ENCODE measurements around the gene CYP26B1.
A peak's percentile ranks its signal among the peaks of the same experiment; 100 is the strongest.

CYP26B1 gene

DNA sequence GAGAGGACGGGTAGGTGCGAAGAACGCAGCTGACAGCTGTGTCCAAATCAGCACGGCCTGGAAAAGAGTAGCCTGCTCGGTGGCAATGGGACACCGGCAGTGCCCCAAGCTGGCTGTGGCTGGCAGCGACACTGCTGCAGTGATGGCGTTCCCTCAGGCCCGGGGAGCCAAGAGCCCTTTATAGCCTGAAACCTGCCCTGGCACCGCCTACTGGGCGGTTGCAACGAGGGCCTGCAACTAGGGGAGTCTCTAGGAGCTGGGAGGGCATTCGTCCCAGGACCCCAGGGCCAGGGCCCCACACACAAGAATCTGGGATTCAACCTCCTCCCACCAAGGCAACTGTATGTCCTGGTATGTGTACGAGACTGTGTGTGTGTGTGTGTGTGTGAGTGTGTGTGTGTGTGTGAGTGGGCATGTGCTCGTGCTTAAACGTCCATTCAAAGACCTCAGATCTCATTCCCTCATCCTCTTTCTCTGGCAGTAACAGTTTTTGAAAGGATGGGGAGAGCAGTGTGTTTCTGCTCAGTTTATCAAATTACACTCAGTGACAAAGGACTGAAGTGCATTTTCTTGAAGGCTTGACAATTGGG, 6.8 kb upstream of the CYP26B1 start:
- DNase-seq, result no peak

DNA sequence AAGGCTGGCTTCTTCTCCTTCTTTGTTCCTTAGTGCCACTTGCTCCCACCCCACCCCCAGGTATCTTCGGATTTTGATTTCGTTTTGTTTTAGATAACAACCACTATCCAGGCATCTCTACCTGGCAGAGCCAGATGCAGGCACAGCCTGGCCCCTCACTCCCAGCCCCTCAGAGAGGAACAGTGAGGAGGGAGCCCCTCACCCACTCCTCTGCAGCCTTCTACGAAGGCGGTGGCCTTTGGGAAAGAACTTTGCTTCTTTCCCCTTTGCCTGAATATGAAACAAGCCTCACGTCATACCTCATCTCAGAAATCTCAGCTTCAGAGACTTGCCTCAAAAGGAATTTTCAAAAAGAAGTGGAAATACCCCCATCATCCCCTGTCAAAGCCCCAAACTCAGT, 6.3 kb upstream of the CYP26B1 start:
- DNase-seq, result no peak

DNA sequence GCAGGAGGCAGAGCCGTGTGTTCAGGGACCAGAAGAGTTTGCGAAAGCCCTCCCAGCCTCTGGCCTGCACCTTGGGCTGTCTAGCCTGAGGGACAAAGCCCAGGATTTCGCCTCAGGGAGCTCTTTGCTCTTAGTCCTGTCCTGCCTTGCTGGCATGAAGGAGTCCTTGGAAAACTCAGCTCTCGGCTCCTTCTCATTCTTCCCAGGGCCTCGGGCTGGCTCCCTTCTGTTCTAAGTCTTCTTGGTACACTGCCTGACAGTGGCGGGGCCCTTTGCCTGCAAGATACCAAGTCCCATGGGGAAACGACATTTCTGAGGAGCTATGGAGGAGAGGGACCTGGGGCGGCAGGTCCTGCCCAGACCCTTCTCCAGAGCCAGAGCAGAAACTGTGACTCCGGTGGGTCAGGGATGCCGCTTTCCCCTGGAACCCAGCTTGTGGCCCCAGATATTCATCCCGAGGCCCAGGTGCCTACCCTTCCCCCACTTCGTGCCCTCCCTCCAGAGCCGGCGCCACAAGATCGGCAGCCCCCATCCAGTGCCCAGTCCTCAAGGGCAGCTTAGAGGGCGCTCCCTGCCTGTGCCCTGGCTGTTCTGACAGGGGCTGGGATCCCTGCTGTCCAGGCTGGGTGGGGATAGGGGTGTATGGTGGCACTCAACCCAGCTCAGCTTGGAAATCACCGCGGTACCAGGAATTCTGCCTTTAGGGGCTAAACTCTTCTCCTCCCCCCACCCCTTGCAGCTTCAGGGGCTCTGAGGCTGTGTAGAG, 5.5 kb upstream of the CYP26B1 start:
- DNase-seq, result no peak

DNA sequence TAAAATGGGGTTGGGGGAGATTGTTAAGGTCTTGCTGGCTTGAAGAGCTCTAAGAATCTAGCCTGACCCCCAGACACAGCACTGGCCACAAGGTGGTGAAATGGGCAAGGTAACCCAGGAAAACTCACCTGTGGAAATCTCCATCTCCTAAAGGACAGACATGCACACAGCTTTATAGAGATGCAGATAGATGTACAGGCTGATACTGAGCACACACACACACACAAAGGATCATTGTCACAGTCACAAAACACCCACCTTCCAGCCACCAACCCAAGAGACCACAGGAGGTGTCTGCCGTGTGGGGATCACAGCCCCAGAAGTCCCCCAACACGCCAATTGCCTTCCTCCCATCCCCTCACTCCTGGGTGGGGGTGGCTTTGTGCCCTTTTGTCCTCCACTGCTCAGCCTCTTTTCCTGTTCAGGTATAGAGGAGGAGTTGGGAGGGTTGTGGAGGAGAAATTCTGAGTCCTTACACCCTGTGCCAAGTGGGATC, 3.2 kb upstream of the CYP26B1 start:
- no peak for DNase-seq

DNA sequence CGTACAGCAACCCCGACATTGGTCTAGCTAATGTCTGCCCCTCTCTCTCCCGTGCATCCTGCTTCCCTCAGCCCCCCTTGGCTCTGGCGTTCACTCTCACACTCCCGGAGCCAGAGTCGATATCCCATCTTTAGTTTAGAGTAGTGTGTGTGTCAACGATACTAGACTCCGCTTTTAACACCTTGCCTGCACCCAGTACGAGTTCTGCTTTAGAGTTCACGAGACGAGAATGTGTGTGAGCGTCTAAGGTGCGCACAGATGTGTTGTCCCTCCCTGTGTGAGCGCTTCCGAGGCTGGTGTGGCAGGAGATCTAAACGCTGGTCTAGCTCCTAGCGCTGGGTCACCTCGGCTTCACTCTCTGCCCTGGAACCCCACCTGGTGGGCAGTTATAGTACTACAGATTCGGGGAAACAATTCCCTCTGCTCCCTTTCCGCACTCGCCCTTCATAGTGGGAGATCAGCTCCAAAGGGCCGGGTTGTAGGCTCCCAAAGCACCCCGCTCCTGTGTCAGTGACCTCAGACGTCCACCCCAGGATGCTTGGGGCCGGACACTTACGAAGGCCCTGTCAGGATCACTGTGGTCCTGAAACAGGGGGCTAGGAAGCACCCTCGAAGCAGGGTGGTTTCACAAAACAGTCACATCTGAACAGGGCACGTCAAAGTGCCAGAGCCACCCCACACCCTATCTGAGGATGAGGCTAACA, 2.6 kb upstream of the CYP26B1 start:
- DNase-seq, result peak; percentile 85

DNA sequence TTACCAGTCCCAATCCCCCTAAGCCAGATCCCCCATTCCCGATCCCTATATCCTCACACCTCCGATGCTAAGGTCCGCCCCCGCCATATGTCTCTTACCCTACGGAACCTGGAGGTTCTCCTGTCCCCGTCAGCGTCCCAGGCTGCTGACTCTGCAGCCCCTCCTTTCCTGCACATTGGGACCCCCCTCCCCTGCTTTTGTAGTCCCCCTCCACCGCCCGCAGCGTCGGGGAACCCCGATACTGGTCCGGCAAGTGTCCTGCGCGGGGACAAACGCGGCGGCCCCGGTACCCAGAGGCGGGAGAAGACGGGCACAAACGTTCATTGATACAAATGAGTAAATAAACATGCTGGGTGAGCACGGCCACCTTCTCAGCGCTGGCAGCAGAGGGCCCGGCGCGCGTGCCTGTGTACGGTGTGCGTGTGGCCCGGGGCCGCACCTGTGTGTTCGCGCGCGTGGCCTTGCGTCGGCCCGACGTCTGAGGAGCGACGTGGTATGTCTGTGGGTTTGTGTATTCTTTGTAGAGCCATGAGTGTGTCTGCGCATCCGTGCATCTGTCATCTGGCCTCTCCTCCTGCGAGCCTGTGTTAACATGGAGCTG, 2.0 kb upstream of the CYP26B1 start:
- DNase-seq, result no peak

DNA sequence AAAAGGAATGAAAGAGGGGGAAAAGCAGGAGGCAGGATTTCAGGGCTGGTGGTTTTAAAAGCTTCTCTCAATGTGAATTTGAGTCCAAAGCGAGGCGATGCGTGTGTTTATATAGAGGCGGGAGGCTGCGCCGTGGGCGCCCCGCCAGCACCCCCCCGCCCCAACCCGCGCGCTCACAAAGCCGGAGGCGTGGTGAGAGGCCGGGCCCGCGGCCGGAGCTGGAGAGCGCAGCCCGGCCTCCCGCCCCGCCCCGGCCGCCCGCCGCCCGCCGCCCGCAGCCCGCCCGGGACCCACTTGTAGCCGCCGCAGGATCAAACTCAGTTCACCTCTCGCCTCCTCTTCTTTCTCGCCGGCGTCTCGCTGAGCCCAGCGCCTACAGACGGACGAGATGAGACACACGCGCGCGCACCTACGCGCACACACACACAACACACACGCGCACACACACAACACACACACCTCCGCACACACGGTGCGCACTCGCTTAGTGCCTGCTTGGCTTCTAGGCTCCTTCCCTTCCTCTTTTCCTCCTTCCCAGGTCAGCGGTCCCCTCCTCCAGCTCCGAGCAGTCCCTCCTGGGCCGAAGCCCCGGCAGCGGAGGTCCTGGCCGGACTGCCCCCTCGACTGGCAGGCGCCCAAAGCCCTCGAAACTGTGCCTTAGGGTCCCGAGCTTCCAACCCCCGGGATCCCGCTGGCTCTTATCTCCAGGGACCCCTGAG, 1.3 kb upstream of the CYP26B1 start:
- DNase-seq, result no peak

DNA sequence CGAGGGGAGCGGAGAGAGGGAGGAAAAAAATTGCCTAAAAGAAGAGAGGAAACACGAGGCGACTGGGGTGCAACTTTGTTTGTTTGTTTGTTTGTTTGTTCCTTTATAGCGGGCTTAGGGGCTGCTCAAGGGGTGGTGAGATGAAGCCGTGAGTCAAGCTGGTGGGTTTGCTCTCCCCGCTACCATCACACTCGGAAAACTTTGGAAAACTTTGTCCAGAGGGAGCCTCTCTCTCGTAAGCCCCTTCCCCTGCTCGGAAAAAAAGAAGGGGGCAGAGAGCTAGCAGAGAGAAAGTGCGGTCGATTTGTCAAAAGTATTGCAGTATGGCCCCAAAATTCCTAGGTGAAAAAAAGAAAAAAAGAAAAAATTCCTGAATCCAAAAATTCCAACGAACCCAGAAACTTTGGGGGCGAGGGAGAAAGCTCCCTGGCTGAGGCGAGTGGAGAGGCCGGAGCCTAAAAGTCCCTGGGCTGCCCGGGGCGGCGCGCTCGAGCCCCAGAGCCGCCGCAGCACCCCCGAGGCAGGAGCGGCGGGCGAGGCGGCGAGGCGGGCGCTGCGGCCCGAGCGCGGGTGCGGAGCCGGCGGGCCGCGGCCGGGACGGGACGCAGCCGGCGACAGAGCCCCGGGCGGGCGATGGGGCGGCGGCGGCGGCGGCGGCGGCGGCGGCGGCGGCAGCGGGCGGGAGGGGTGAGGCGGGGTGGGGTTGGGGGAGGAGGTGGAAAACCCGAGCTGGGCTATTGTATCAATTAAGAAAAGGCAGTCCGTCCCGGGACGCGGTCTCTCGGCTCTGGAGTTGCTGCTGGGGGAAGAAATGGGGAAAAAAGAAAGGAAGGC, 558 bp upstream of the CYP26B1 start:
- no peak for DNase-seq

DNA sequence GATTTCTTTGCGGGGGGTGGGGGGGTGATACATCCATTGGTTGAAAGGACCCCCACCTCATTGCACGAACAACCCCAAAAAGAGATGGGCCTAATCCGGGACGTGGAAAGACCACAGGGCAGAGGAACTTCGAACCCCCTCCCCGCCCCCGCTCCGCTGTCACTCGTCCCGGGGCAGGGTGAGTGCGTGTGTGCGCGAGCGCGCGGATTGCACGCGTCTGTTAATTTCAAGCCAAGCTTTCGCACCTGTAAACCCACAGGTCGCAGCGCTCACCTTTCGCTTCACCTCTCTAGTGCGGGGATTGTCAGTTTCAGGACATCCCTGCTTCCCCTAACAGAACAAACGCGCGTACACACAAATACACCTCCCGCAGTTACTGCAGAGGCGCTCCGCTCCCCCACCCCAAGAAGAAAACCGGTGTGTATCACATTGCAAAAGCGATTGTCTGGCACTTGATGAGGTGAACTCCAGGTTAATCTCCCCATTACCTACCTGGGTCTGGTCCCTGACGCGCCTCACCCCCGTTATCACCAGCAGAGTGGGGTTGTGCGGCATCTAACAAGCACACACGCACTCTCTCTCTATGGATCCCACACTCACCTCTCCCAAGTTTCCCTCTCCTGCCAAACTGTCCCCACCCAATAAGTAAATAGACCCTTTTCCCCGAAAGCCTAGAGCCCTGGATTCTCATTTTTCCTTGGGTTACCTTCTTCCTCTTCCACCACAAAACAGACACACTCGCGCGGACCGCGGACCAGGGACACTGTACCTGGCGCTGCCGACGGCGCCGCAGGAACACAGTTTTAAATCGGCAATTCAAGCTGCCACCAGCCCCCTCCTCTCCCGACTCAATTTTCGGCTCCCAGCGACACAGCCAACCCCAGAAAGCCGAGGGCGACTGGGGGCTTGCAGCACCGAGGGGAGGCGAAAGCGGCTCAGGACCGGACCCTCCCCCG, 1.0 kb downstream of the CYP26B1 start:
- DNase-seq, result no peak

DNA sequence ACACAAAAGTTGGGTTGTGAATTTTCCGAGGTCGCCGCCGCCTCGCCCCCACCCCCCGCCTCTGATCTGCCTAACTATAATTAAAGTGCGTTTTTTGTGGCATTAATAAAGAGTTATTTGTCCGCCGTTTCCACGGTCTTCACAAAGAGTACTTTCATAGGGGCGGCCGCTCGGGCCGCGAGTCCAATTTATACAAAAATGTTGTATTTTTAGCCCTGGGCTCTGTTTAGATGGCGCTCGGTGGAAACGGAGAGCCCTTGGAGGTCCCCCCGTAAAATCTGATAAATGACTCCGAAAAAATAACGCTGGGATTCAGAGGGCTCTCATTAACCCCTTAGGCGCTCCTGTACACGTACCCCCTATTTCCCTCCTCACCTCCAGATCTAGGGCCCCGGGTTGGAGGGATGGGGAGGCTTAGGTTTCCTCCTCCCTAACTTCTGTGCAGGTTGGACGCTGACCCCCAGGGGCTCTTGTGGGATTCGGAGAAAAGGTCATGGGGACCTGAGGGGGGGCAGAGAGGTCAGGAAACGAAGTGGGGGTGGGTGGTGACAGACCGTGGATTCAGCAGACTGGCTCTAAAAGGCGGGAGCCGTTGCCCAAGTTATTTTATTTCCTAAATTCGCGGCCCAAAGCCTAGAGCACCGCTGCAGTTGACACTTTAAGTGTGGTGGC, 1.9 kb downstream of the CYP26B1 start:
- no peak for DNase-seq

DNA sequence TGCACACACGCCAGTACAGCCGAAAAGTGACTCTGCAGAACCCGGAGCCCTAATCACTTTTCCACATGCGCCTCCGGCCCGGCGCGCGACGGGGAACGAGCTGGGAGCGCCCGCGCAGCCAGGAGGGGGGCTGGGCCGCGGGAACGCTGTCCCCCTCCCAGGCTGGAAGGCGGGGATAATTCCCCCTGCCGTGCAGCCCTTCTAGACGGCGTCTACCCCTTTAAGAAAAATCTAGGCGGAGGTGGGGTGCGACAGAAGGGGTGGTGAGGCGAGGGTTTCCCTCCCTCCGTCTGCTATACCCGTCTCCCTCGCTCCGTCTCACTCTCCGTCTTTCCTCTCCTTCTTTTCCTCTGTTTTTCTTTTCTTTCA, 2.4 kb downstream of the CYP26B1 start:
- no peak for DNase-seq

DNA sequence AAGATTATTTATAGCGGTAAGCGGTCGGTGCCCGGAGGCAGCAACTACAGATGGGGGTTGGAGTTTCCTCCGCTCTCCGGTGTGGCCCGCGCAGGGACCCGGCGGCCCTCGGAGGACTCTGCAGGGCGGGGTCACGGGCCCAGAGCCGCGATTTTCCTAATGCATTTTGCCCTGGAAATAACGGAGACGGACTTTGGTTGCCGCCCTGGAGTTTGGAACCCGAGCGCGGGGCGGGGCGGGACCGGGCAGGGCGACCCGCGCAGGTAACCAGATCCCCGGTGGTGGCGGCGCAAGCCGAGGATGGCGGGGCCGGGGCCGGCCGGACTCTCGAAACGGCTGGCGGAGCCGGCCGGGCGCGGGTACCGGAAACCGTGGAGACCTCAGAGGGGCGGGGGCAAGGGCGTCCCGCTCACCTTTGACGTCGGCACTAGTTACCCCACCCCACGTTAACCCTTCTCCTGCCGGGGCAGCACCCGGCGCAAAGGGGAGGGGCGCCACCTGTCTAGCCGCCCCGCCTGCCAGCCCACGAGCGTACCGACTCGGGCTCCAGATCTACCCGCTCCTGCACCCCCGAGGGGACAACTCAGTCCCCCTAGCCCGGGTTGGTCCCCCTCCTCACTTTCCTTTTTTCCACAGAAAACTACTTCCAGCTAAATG, 2.9 kb downstream of the CYP26B1 start:
- DNase-seq, result peak; percentile 40

DNA sequence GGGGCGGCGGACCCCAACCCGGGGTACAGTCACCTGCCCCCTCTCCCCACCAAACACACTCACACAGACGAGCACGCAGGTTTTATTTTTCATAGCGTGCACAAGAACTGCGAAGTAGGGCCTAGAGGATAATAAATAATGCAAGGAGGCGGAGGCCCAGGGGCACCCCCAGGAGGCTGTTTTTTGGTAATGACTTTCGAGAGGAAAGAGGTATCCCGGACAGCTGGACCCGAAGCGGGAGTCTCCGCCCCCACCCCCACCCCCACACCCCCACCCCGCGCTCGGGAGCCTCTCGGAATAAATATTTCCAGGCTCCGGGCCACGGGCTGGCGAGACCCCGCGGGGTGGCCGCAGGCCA, 3.4 kb downstream of the CYP26B1 start:
- DNase-seq, result no peak

DNA sequence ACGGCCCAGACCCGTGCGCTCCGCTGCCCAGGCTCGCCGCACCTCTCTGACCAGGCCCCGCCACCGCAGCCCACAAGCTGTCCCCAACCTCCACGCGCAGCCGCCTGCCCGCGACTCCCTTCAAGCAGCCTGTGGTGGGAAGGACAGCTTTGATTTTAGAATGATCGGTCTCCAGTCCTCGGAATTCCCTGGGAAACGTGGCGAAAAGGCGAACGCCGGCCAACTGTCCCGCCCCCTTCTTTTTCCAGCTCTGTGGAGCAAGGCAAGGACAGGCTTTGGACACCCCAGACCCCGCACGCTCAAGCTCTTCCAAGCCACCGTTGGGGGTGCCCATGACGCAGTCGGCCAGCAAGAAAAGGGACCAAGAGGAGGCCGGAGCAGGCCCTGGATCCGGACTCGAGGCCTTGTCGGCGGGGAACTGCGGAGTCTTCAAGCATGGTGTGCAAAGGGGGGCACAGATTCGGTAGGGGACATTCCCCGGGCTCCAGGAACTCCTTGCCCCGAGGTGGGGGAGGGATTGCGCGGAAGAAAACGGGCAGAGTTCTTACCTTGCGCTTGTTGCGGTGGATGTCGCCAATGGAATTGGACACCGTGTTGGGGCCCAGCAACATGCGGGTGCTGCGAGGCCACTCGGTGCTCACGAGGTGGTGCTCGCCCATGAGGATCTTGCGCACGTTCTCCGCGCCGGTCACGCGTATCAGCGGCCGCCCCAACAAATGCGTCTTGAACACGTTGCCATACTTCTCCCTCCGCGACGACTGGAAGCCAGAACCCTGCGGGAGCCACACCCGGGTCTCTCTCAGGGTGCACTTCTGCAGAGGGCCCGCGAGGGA, 4.0 kb downstream of the CYP26B1 start:
- DNase-seq, result no peak

DNA sequence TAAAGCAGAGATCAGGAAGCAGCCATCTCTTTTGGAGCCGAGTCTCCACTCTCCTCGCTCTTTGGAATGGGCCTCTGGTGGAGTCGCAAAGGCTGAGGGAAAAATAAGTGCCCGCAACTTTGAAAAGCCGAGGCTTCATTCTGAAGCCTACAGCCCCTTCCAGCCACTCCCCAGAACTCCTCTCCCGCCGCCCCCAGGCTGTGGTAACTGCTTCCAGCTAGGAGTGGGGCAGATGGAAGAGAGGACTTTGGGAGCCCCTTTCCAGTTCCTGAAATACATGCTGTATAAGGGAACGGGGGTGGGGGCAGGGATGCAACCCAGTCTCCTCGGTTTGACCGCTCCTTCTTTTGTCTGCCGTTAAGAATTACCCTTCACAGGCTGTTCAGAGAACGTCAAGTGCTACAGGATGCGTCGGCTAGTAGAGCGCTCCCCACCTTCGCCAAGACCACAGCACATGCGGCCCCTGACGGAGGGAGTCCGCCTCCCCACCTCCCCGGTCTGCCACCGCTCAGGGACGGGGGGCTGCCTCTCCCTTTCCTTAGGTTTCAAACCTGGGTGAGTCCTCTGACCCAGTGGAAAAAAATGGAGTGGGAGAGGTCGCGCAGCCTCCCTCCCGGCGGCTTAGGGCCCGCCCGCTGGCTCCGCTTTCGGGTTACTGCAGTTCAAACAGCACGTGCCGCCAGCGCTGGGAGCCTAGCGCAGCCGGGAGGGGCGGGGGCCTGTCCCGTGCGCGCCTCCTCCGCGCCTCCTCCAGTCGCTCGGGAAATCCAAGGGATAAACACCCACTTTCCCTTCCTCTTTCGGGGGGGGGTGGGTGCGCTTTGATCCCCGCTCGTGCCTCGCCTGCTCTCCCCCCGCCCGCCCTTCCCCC, 4.9 kb downstream of the CYP26B1 start:
- no peak for DNase-seq

DNA sequence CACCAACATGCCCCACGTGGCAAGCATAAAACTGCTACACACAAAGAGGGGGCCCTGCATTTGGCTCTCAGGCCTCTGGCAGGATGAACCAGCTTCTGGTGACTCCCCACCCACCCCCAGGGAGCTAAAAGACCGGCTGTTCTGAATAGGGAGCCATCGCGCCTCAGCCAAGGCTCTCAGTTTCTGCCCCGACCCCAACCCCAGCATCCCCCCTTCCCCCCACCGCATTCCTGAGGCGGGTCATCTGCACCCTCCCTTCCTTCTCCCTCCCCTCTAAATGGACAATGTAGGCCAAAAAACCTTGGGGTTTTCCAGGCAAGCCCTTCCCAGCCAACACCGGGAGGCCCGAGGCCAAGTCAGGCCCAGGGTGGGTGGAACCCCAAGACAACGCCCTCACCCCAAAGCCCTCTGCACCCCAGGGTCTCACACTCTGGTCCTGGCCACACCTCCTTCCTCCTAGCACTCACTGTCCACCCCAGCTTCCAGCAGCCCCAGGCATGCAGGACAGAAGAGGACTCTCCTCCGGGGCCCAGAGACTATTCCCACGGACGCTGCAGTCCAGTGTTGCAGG, 5.7 kb downstream of the CYP26B1 start:
- no peak for DNase-seq

DNA sequence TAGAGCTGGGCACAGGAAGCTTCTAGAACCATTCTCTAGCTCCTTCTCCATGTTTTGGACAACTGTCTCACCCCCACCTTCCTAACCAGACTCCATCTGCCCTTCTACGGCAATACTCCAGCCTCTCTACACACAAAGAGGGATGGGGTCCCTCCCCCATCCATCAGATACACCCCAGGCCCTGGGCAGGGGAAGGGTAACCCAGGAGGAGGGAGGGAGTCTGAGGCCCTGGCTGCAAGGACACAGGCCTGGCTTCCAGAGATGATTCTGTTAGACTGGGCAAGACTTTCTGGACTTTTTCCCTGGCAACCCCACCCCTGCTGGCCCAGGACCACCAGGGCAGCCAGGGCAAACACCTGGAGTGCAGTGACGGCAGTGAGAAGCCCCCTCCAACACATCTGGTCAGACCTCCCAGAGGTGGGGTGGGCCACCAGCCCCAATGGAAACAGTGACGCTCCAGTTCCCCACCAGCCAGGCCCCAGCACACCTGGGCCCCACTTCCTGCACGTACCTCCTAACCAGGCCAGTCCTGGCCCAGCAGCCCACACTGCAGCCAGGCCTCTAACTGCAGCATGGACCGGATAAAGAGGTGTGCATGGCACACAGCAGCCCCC, 6.5 kb downstream of the CYP26B1 start:
- no peak for DNase-seq
